Measurements from ENCODE around the gene LBHD2.

The LBHD2 gene

DNA sequence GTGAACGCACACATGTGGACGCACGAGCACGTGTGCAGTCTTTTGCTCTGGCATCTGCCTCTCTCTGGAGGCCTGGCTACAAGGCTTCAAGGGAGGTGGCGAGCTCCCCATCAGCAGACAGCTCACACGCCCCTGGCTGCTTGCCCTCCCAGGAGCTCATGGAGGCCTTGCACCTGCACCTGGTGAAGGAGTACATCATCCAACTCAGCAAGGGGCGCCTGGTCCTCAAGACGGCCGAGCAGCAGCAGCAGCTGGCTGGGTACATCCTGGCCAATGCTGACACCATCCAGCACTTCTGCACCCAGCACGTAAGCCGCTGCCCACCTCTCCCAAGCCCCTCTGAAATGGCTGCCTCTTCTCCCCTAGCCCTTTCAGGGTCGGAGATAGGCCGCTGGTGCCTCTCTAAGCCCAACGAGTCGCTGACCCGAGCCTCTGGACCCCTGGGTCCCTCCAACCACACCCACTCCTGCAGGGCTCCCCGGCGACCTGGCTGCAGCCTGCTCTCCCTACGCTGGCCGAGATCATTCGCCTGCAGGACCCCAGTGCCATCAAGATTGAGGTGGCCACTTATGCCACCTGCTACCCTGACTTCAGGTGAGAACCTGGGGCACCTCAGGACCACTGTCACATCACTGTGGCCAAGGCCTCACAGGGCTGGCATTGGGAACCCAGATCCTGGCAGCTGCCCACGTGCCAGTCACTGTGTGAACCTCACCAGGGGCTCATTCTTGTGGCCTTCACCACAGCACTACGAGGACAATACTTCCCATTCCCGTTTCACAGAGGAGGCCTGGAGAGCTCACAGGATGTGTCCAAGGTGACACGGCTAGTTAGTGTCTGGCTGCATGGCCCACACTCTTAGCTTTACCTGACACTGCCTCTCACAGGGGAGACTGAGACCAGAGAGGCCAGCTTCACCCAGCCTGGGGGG lies 49.5 kb downstream of the LBHD2 start:
- no peak for DNase-seq

- no peak for DNase-seq
These were observed 50.4 kb downstream of the LBHD2 start for GRCh38 chr14:103134405-103134804.

GRCh38 chr14:103134919-103135318 lies 50.9 kb downstream of the LBHD2 start:
- no peak for DNase-seq

DNA sequence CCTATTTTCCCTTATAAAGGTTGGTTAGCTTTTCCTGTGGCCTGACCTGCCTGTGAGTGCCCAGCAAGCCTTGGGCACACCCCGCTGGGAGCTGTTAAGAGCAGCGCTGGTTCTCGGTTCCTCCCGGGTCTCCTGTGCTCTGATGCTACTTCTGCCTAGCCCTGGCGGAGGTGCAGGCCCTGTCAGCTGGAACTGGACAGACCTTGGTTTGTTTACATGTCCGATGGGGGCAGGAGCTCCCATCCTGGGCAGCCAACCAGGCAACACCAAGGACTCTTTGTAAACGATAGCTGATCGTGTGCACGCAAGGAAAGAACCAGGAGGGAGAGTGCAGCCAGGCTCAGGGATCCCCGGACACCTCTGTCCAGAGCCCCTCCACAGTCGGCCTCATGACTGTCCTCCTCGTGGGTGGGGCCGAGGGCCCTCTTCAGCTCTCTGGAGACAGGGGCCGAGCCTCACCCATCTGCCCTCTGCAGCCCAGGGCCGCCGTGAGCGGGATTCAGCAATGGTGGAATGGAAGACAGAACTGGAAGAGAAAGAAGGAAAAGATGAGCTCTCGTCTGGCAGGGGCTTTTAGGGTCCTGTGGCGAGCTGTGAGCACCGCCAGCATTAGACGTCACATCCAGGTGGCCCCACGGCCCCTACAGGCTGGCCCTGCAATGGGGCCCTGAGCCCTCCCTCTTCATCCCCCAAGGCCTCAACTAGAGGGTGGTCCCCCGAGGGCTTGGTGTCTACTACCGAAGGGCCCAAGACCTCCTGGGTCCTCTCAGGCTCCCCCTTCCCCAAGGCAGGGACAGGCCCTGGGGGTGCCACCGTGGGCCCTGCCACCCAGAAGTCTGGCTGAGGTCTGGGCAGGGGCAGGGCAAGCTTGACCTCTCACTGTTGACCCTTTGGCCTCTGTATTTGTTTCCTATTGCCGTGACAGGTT lies 51.6 kb downstream of the LBHD2 start:
- no peak for DNase-seq

DNA sequence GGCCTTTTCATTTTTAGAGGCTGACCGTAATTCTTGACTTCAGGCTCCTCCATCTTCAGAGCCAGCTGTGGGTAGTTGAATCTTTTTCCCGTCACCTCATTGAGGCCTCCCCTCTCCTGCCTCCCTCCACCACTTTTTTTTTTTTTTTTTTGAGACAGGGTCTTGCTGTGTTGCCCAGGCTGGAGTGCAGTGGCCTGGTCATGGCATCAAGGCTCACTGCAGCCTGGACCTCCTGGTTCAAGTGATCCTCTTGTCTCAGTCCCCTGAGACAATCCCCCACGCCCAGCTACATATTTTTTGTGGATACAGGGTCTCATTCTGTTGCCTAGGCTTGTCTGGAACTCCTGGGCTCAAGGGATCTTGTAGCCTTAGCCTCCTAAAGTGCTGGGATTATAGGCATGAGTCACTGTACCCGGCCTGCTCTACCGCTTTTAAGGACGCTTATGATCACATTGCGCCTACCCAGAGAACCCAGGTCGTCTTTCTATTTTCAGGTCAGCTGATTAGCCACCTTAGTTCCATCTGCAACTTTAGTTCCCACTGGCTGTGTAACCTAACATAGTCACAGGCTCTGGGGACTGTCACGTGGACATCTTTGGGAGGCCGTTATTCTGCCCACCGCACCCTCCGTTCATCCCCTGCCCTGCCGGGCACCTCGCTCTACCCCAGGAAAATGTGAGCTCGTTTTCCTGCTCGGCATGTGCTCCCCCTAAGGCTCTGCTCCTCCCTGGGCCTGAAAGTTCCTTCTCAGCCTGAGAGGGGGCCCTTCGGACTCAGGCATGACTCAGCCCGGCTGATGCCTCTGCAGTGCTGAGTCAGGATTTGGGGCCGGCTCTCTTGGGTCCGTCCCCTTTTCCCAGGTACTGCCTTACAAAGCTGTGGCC lies 52.6 kb downstream of the LBHD2 start:
- DNase-seq: no peak

- DNase-seq: no peak
These were observed 53.8 kb downstream of the LBHD2 start for GRCh38 chr14:103137689-103138300.

- no peak for DNase-seq
These were observed 54.5 kb downstream of the LBHD2 start for GRCh38 chr14:103138301-103139131.

- DNase-seq: no peak
These were observed 55.4 kb downstream of the LBHD2 start for GRCh38 chr14:103139132-103140025.

Measured in SW 1271 (cell line).